SJSA1 (cell line): ENCODE measurements around the gene JMJD8. TPM values are rescaled to one million over a fixed set of nuclear protein-coding genes. Genes with fewer than 3 reads are reported as not detected.

Experiments
- DNase-seq, 2 experiments: peaks; one replicate each; pipeline ENCODE4 v3.0.0-alpha.2; 2015 to 2020; ENCODE audit warnings: low spot score in 2 of 2, low read depth in 1 of 2
- H3K27ac ChIP-seq: fragments of 250-450 bp; sonication (Bioruptor Pico); 2 replicates; pipeline ENCODE4 v1.5.1; 2020; ENCODE audit warnings: mild to moderate bottlenecking, moderate library complexity
- H3K27me3 ChIP-seq: fragments of 250-450 bp; sonication (Bioruptor Pico); replicated peaks from 2 replicates; pipeline ENCODE4 v1.5.1; 2020; ENCODE audit warnings: mild to moderate bottlenecking, moderate library complexity
- H3K36me3 ChIP-seq: fragments of 250-450 bp; sonication (Bioruptor Pico); 2 replicates; pipeline ENCODE4 v1.5.1; 2020; ENCODE audit warnings: mild to moderate bottlenecking
- H3K4me1 ChIP-seq: fragments of 250-450 bp; sonication (Bioruptor Pico); replicated peaks from 2 replicates; pipeline ENCODE4 v1.6.1; 2021; ENCODE audit warnings: mild to moderate bottlenecking
- H3K4me3 ChIP-seq: fragments of 250-450 bp; sonication (Bioruptor Pico); 2 replicates; pipeline ENCODE4 v1.5.1; 2020; ENCODE audit warnings: mild to moderate bottlenecking
- H3K9me3 ChIP-seq: fragments of 250-450 bp; sonication (Bioruptor Pico); replicated peaks from 2 replicates; pipeline ENCODE4 v1.5.1; 2020; ENCODE audit warnings: mild to moderate bottlenecking
- total RNA-seq: library from RNA; depleted of rRNA; stranded (reverse); fragments of >200 nt; shearing (Covaris generic); gene quantifications from 2 replicates; pipeline ENCODE4 v1.2.3, GENCODE V29; 2014

Gene JMJD8
- total RNA-seq, 1 experiment from 2014 or later: 25.7 TPM

- 0 out of 2 replicates have a peak, but pooled peaks cover 4% of the 10 kb centered on the region for H3K9me3 ChIP-seq
- no peak for DNase-seq
- peaks cover 15% of the 10 kb centered on the region for H3K36me3 ChIP-seq
- no peak overlapping the region for H3K4me3 ChIP-seq
- H3K27ac ChIP-seq: no peak overlapping the region
- peaks cover 24% of the 10 kb centered on the region for H3K27me3 ChIP-seq
- peaks cover 30% of the 10 kb centered on the region for H3K4me1 ChIP-seq
These were observed 42.0 kb upstream of the JMJD8 start for GRCh38 chr16:726188-726437.

- H3K27ac ChIP-seq: no peak overlapping the region
- no peak for DNase-seq
- no peak overlapping the region for H3K4me3 ChIP-seq
- H3K27me3 ChIP-seq: peaks cover 24% of the 10 kb centered on the region
- H3K9me3 ChIP-seq: 0 out of 2 replicates have a peak, but pooled peaks cover 5% of the 10 kb centered on the region
- peaks cover 35% of the 10 kb centered on the region for H3K4me1 ChIP-seq
- H3K36me3 ChIP-seq: peaks cover 17% of the 10 kb centered on the region
These were observed 41.5 kb upstream of the JMJD8 start for GRCh38 chr16:725463-726187.

- H3K4me1 ChIP-seq: peaks cover 41% of the 10 kb centered on the region
- DNase-seq: no peak
- peaks cover 17% of the 10 kb centered on the region for H3K36me3 ChIP-seq
- H3K27me3 ChIP-seq: peaks cover 24% of the 10 kb centered on the region
- H3K4me3 ChIP-seq: no peak overlapping the region
- 0 out of 2 replicates have a peak, but pooled peaks cover 5% of the 10 kb centered on the region for H3K9me3 ChIP-seq
- H3K27ac ChIP-seq: no peak overlapping the region
These were observed 40.9 kb upstream of the JMJD8 start for GRCh38 chr16:725041-725376.

GRCh38 chr16:724188-725040 lies 40.3 kb upstream of the JMJD8 start:
- Histone ChIP-seq H3K9me3 (0 out of 2 replicates have a peak, but pooled peaks cover 5% of the 10 kb centered on the region), H3K4me1 (peaks cover 45% of the 10 kb centered on the region), H3K4me3 (no peak overlapping the region), H3K36me3 (peaks cover 17% of the 10 kb centered on the region), H3K27me3 (peaks cover 24% of the 10 kb centered on the region), H3K27ac (no peak overlapping the region)
- DNase-seq: no peak

- DNase-seq: no peak
- peaks cover 17% of the 10 kb centered on the region for H3K36me3 ChIP-seq
- peaks cover 50% of the 10 kb centered on the region for H3K4me1 ChIP-seq
- H3K27me3 ChIP-seq: peaks cover 24% of the 10 kb centered on the region
- H3K4me3 ChIP-seq: no peak overlapping the region
- 0 out of 2 replicates have a peak, but pooled peaks cover 5% of the 10 kb centered on the region for H3K9me3 ChIP-seq
- no peak overlapping the region for H3K27ac ChIP-seq
These were observed 39.6 kb upstream of the JMJD8 start for GRCh38 chr16:723695-724094.

- DNase-seq: no peak
- Histone ChIP-seq H3K36me3 (peaks cover 17% of the 10 kb centered on the region), H3K4me1 (peaks cover 43% of the 10 kb centered on the region), H3K9me3 (0 out of 2 replicates have a peak, but pooled peaks cover 5% of the 10 kb centered on the region), H3K4me3 (no peak overlapping the region), H3K27me3 (peaks cover 21% of the 10 kb centered on the region), H3K27ac (no peak overlapping the region)
These were observed 38.9 kb upstream of the JMJD8 start for GRCh38 chr16:722835-723633.

GRCh38 chr16:721765-722540 lies 37.8 kb upstream of the JMJD8 start:
- no peak for DNase-seq
- Histone ChIP-seq H3K9me3 (0 out of 2 replicates have a peak, but pooled peaks cover 5% of the 10 kb centered on the region), H3K36me3 (peaks cover 17% of the 10 kb centered on the region), H3K4me1 (peaks cover 34% of the 10 kb centered on the region), H3K27ac (no peak overlapping the region), H3K27me3 (peaks cover 14% of the 10 kb centered on the region), H3K4me3 (peak overlapping the region; percentile 89)

GRCh38 chr16:720990-721764 lies 37.0 kb upstream of the JMJD8 start, which contains the start of gene ANTKMT:
Gene ANTKMT, plus strand, starts transcription at chr16:721146. Its CDS starts 129 bp downstream, at chr16:721275.
- peak; percentile 75 to 89 for DNase-seq
- Histone ChIP-seq H3K27ac (peak within 1 kb of the TSS; percentile 40), H3K9me3 (0 out of 2 replicates have a peak, but pooled peaks cover 5% of the 10 kb centered on the region), H3K27me3 (peaks cover 9% of the 10 kb centered on the region; the same call in 1 of the 2 replicates), H3K4me1 (peaks cover 34% of the 10 kb centered on the region), H3K4me3 (peak within 1 kb of the TSS; percentile 89), H3K36me3 (peaks cover 17% of the 10 kb centered on the region)

- Histone ChIP-seq H3K36me3 (peaks cover 17% of the 10 kb centered on the region), H3K27me3 (peaks cover 4% of the 10 kb centered on the region; the same call in 1 of the 2 replicates), H3K4me3 (peak overlapping the region; percentile 89), H3K9me3 (0 out of 2 replicates have a peak, but pooled peaks cover 5% of the 10 kb centered on the region), H3K4me1 (peaks cover 41% of the 10 kb centered on the region), H3K27ac (peak overlapping the region; percentile 40)
- DNase-seq: peak in 1 of 2 experiments; percentile 70
These were observed 36.4 kb upstream of the JMJD8 start for GRCh38 chr16:720447-720989.

- Histone ChIP-seq H3K4me3 (peak overlapping the region; percentile 89), H3K36me3 (peaks cover 20% of the 10 kb centered on the region), H3K9me3 (peaks cover 8% of the 10 kb centered on the region; the same call in 1 of the 2 replicates), H3K4me1 (peaks cover 45% of the 10 kb centered on the region), H3K27me3 (no peaks in the 10 kb centered on the region; the same call in 1 of the 2 replicates), H3K27ac (no peak overlapping the region)
- DNase-seq: no peak
These were observed 35.8 kb upstream of the JMJD8 start for GRCh38 chr16:719815-720446.

GRCh38 chr16:718922-719321 lies 34.8 kb upstream of the JMJD8 start:
- Histone ChIP-seq H3K27me3 (no peaks in the 10 kb centered on the region; the same call in 1 of the 2 replicates), H3K27ac (no peak overlapping the region), H3K4me3 (no peak overlapping the region), H3K9me3 (peaks cover 8% of the 10 kb centered on the region; the same call in 1 of the 2 replicates), H3K4me1 (peaks cover 54% of the 10 kb centered on the region), H3K36me3 (peaks cover 20% of the 10 kb centered on the region)
- DNase-seq: no peak
